ENCODE data around the gene METTL13.

Gene METTL13, protein sequence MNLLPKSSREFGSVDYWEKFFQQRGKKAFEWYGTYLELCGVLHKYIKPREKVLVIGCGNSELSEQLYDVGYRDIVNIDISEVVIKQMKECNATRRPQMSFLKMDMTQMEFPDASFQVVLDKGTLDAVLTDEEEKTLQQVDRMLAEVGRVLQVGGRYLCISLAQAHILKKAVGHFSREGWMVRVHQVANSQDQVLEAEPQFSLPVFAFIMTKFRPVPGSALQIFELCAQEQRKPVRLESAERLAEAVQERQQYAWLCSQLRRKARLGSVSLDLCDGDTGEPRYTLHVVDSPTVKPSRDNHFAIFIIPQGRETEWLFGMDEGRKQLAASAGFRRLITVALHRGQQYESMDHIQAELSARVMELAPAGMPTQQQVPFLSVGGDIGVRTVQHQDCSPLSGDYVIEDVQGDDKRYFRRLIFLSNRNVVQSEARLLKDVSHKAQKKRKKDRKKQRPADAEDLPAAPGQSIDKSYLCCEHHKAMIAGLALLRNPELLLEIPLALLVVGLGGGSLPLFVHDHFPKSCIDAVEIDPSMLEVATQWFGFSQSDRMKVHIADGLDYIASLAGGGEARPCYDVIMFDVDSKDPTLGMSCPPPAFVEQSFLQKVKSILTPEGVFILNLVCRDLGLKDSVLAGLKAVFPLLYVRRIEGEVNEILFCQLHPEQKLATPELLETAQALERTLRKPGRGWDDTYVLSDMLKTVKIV

DNA sequence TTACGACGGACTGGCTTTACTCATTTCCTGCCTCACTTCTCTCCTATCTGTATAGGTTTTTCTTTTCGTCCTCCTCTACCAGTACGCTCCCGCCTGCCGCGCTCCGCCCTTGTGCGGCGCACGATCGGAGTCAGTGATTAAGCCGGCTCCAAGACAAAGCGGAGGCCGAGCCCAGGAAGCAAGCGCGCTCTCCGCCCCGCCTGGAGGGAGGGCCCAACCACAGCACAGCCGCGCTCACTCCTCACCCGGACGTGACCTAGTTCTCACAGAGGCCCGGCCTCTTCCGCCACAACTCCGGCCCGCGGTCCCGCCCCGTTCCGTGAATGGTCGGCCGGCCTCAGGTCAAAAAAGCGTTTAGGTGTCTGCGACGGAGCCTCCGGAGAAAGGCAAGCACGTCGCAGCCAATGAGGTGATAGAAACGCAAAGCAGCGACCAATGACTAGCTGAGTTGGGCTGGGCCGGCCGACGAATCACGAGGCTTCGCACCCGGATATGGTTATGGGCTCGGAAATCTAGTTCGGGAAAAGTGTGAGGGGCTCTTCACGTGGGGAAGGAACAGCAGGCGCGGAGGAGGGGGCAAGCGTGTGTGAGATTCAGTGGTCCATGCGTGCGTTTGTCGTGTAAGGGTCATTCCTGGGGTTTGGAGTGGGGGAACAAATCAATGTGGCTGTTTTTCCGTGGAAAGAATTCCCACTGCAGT, at the start of gene METTL13:
Gene METTL13, plus strand, starts transcription at position 485 of the 700 bp plus-strand sequence. CDS start 308 bp downstream, outside the sequence.
- peak; percentile 92 for DNase-seq (ENCODE audit: low read depth)

DNA sequence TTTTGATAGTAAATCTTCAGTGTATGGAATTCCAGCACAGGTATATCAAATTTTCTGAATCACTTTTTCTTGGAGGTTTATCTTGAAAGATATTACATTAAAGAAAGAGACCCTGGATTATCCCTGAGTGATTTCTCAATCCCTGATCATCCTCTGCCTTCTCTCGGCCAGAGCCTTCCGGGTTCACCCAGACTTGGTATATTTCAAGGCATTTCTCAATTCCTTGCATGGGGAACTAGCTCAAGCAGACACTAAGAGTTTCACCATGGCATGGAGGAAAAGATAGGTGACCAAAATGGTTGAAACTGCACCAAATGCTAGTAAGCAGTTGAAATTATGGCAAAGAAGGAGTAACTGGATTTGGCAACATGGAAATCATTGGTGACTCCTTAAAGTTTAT, 45.3 kb upstream of the METTL13 start:
- no peak for DNase-seq (ENCODE audit: low read depth)

DNA sequence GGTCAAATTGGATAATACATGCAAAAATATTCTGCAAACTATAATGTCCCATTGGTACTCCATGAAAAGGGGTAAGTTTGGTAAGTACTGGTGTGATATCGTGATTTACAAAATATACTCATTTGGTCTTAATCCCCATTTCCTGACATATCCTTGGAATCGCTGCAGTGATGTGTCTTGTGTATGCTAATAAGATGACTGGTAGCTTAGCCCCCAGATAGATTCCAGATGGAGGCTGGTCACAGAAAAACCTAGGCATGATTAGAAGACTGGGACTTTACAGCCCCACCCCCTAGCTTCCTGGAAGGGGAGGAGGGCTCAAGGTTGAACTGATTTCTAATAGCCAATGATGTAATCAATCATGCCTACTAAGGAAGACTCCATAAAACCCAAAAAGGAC, 42.5 kb upstream of the METTL13 start:
- no peak for DNase-seq (ENCODE audit: low read depth)

DNA sequence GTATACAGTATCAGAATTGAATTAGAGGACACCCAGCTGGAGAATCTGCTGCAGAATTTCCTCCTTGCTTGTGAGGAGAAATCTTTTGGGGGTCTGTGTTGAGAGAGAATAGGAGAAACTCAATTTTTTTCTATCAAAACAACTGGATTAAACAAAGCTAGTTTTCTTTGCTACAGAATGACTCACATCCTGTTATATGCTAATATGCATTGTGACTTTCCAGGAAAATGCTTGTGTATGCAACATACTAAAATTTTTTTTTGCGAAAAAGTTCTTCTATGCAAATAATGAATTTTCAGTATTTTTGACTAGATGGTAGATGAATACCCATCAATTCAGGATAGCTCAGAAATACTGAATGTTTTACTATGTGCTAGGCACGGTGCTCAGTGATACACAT, 41.8 kb upstream of the METTL13 start:
- DNase-seq (ENCODE audit: low read depth): no peak

DNA sequence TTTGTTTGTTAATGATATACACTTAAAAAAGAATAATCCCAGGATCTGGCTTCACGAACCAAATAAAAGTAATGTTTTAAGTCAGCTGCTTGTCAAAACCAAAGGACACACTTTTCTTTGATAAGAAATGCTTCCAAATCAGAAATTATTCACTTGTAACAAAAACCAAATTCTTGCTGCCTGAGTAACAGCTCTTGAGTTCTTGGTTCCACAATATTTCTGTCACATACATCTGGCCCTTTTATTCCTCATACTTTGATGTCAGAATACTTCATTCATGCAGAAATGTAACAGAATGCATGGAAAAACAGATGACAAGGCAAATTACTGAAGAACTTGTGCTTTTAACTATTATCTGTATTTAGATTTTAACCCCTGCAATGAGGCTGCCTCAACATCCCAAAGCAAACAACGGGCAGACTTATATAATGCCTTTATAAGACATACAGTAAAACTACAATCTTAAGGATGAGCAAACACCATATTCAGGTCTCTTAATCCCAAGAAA, 41.0 kb upstream of the METTL13 start:
- no peak for DNase-seq (ENCODE audit: low read depth)

DNA sequence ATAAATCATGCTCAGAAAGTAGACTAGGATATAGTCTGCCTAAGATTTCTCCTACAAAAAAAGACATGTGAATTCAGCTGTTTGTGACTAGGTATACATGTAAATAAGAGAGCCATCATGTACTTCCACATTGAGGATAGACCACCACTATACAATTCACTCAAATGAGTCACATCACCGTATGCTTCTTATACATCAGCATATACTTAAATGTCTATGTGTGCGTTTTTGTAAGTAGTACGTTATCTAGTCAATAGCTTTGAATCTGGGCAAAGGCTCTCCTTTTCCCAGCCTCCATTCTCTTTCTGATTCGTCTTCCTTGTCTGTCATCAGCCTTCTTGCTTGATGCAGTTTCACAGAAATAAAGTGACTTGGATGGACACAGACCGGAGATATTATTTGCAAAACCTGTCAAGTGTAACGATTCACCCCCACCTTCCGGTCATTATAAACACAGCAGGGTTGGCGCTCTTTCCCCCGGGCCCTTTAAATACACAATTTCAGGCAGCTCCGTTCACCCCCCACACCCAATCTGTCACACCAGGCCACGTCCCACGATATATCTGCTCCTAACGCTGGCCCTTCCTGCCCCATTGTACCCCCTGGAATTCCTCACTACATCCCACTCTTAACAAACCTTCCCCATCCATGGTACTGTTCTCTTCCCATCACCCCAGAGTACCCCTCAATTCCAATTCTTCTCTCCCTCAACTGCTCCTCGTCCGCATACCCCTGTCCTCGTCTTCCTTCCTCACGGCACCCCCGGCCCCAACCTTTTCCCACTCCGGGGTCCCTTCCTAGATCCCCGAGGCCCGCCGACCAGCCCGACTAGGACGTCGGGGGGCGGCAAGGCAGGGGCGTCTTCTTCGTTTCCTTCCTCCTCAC, 40.2 kb upstream of the METTL13 start:
- DNase-seq (ENCODE audit: low read depth): no peak

DNA sequence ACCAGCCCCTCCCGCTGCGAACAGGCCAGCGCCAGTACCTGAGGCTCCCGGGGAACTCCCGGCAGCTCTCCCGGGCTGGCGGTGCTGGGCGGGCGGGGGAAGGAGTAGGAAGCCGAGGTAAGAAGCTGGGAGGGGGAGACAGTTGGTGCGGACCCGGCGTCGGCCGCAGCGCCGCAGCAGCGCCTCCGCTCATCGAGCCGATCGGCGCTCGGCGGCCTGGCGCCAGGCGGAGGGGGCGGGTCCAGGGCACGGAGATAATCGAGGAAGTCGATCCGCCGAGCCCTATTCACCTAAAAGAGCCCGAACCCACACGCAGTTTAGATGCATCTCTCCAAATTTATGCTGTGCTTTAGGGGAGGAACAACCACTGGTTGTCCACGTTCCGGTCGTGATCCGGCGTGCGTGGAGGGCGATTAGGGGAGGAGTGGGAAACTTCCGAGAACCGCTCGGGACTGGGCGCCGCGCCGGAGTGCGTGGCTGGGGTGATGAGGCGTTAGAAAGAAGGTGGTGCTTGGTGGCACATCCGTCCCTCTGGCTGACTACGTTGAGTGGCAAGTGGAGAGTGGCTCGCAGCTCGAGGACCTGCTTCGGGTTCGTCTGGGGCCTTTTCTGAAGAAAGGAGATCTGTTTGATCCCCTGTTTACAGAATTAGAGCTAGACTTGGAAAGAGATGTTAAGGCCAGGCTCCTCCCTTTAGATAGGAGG, 39.4 kb upstream of the METTL13 start, which contains the start of gene VAMP4:
Gene VAMP4, minus strand, starts transcription at position 194 of the 705 bp plus-strand sequence. CDS start 3,651 bp downstream, outside the sequence.
- peak; percentile 70 for DNase-seq (ENCODE audit: low read depth)

DNA sequence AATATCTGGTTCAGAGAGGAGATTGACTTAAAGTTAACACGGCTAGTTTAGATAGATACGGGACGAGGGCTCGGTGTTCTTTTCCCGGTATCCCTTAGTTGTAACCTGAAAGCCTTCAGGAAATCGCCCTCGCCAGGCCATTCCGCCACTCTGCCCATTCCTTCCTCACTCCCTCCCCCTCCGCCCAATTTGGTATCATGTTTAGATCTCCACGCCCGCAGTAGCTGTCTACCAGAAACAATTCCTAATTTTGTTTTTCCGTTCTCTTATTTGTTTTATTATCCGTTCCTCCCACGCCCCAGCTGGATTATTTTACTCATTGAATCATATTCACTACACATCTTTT, 38.9 kb upstream of the METTL13 start:
- no peak for DNase-seq (ENCODE audit: low read depth)

DNA sequence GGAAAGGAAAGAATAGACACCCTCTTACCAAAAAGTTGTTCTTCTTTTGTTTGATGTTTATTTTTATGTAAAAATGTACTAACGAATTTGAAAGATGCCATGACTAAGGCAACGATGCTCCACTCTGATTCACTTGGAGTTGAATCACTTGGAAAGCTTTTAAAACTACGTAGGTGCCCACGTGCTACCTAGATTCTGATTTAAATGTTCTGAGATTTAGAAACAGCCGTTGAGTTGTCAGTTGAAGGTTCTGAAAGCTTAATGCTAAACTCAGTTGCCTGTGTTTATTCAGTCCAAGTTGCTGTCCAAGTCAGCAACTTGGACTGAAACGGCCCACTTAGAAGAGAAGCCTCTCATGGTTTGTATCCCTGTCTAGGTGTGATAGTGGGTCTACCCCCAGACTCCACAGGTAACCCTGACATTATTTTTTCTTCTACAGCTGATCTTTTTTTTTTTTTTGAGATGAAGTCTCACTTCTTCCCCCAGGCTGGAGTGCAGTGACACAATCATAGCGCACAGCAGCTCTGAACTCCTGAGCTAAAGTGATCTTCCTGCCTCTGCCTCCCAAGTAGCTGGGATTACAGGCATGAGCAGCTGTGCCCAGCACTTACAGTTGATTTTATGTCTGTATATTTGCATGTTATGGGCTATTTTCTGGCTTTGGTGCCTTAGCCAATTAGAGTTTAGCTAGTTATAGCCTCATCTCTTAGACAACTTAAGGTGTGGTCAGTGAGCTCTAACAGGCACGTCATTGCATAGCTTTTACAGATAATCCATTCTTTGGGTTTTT, 38.2 kb upstream of the METTL13 start:
- no peak for DNase-seq (ENCODE audit: low read depth)

DNA sequence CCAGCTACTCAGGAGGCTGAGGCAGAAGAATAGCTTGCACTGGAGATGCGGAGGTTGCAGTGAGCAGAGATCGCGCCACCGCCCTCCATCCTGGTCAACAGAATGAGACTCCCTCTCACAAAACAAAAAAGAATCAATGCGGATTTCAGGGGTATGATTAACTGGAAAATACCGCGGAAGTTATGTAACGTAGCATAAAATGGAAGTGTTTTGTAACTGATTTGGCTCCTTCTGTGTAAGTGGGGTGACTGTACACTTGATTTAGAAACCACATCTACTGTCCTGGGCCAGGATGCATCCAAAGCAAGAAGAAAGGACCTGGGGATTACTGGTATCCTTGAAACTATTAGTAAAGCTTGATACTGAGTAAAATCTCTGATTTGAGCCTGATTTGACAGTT, 36.5 kb upstream of the METTL13 start:
- no peak for DNase-seq (ENCODE audit: low read depth)

DNA sequence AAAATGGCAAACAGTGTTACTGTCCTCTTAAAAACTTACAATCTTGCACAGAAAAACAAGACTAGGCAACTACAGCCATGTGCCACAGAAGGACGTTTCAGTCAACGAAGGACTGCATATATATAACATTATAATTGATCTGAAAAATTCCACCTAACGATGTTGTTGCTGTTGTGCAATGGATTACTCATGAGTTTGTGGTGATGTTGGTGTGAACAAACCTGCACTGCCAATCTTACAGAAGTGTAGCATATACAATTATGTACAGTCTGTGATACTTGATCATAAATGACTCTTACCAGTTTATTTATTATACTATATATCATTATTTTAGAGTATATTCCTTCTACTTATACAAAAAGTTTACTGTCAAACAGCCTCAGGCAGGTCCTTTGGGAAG, 32.8 kb upstream of the METTL13 start:
- DNase-seq (ENCODE audit: low read depth): no peak

DNA sequence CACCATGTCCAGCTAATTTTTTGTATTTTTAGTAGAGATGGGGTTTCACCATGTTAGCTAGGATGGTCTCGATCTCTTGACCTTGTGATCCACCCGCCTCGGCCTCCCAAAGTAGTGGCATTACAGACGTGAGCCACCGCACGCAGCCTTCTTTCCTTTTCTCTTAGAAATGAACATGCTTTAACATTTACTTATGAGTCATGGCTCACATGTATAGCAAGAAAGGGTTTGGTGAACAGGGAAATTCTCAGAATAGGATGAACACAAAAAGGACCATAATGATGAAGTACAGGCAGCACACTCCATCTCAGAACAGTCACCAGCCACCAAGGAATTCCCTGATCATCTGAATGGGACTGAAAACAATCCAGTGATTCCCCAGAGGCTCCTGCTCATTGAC, 30.2 kb upstream of the METTL13 start:
- DNase-seq (ENCODE audit: low read depth): no peak

DNA sequence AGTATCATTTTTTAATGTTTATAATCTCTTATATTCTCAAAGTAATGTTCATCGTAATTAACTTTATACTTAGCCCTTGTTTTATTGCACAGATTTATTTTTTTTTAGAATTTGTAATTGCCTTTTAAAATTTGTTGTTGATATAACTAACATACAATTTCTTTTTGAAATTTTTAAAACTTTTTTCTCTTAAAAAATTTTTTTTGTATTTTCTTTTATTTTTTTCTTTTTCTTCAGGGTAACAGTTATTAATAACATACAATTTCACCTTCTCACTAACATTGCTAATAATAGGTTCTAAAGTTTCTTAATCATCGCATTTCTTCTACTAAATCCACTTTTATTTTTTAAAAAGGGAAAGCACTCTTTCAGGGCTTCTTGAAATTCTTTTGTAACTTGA, 28.3 kb upstream of the METTL13 start:
- no peak for DNase-seq (ENCODE audit: low read depth)

DNA sequence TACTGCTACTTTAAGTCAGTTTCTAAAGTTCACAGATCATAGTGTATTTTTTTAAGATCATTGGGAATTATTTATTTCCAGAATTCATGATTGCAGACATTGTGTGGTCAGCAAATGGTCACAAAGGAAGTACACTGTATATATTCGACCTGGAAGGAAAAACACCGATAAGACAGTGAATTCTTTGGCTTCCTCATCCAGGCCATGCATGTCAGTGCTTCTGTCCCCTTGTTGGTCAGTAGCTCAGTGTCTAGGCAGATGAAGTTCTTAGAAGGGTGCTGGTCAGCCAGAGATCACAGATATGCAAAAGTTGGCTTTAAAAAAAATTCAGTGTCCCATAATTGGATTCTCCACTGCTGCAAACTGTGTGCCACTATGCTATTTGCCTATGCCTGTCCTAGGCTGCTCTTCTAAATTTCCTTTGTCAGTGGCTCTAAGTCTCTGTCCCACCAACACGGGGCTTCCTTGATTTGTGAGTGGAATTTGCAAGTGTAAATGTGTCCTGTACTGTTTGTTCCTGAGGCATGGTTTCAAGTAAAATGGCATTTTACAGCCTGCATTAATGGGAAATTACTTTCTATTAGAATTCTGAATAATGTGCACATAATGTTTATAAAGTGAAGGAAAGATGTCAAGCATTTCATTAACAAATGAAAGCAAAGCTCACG, 27.6 kb upstream of the METTL13 start:
- no peak for DNase-seq (ENCODE audit: low read depth)

DNA sequence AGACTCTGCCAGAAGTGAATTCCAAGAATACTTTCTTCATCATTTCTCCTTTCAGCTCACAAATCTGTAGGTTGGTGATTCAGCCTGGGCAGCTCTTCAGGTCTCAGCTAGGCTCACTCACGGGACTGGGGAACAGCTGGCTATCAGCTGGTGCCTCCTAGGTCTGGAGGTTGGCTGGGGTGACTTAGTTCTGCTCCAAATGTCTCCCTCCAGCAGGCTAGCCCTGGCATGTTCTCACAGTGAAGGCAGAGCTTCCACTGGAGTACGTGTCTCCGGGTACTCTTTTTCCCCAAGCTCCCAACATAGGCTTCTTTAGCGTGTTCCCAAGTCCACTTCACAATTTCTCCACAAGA, 27.1 kb upstream of the METTL13 start:
- DNase-seq (ENCODE audit: low read depth): no peak

DNA sequence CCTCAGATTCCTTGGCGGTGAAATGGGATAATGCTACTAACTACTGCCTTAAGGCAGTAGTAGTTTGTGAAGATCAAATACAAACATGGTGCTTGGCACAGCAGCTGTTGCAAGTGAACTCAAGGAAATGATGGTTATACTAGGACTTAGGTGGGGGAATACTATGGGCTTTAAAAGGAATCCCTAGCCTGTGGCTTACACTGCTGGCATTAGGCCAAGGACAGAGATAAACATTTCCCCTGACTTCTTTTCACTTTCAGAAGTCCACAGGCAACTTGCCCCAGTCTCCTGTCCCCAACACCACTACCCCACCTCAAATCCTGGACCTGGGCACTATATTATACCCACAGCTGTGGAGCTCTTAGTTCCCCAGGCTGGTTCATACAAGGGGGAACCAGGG, 26.5 kb upstream of the METTL13 start:
- no peak for DNase-seq (ENCODE audit: low read depth)

DNA sequence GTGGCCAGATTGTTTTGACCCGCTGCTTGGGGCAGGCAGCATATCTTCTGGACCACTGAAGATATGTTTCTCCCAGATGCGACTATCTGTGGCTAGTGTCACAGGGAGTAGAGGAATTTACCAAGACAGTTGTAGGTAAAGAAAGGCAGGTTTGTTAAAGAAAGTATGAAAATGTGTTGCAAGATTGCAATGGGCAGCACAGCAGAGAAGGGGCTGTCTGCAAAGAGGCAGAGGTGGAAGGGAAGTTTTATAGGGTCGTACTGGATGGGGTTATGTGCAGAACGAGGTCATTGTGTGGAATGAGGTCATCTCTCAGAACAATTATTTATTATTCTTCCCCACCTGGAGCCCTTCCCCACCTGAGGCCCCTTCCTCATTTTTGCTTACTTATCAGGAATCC, 24.6 kb upstream of the METTL13 start:
- no peak for DNase-seq (ENCODE audit: low read depth)

DNA sequence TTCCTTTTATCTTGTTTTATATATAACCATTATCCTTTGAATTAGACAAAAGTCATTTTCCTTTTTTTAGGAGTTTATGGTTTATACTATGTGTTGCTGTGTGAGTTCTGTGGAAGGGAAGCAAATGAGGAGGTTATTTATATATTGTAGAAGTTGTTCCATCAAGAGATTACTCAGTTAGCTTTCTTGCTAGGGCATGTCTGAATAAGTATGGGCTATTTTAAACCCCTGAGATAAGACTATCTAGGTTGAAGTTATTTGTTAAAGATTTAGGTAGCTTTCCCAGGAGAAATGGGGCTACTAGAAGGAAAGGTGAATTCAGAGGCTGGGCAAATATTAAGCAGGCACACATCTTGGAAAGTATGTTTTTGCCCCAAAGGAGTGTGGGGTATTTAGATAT, 23.4 kb upstream of the METTL13 start:
- no peak for DNase-seq (ENCODE audit: low read depth)

DNA sequence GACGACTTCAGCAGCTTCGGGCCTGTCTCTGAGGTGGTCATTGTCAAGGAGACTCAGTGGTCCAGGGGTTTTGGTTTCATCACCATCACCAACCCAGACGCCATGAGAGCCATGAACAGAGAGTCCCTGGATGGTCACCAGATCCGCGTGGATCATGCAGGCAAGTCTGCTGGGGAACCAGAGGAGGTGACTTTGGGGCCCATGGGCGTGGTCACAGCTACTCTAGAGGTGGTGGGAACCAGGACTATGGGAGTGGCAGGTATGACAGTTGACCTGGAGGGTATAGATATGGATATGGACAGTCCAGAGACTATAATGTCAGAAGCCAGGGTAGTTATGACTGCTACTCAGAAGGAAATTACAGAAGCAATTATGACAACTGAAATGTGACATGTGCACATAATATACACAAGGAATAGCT, 19.3 kb upstream of the METTL13 start:
- no peak for DNase-seq (ENCODE audit: low read depth)

DNA sequence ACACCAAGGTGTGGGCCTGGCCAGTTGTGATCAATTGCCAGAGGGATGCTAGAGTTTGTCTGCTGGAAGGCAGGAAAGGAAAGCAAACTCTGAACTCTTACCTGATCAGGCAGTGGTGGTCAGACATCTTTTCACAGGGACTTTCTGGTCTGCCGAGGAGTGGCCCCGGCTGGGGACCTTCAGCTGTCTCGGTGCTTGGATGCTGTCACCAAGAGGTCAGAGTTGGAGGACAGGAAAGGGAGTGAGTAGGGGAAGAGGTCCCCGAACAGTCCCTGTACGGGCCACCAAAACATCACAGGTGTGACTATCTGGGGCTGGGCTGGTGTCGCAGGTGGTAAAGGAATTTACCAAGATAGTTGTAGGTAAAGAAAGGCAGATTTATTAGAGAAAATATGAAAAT, 17.7 kb upstream of the METTL13 start:
- no peak for DNase-seq (ENCODE audit: low read depth)
